ENCODE measurements around the gene AUNIP. TPM values are rescaled to one million over a fixed set of nuclear protein-coding genes. Genes with fewer than 3 reads are reported as not detected.

The AUNIP gene
- total RNA-seq, 1 experiment from 2014 or later: 11.0 TPM

GRCh38 chr1:25904943-25905679, 45.9 kb upstream of the AUNIP start:
- H3F3A ChIP-seq (ENCODE audit: insufficient read depth, low read depth): peaks cover 10% of the 10 kb centered on the region; the same call in 1 of the 2 replicates
- H2AFZ ChIP-seq: peak overlapping the region; percentile 91
- BruUV-seq (replicated peaks): TSS peak; percentile 41
- DNase-seq: peak in 1 of 2 experiments; percentile 89
- TF ChIP-seq EZH2 (IDR thresholded peaks at IDR 0.05; ENCODE audit: low read depth) (no peak), CTCF (conservative IDR thresholded peaks at IDR 0.05) (no peak)
- peak overlapping the region; percentile 92 for H3K4me3 ChIP-seq
- peak overlapping the region; percentile 99 for H3K4me2 ChIP-seq
- H3K9me2 ChIP-seq (ENCODE audit: insufficient read depth): no peaks in the 10 kb centered on the region
- intact Hi-C loops (cut with micrococcal nuclease; ENCODE audit: unreplicated experiment): loop anchor here (2.0 to 5.0 kb wide), 2 partner anchors 83 to 94 kb away; partner anchors contain the start of gene PAFAH2
- peaks cover 15% of the 10 kb centered on the region for H3K4me1 ChIP-seq (replicated peaks; ENCODE audit: insufficient read depth)
- no peaks in the 10 kb centered on the region for H3K9me3 ChIP-seq (ENCODE audit: insufficient read depth, low read depth)
- POLR2A ChIA-PET (ENCODE audit: unreplicated experiment): interaction anchor here (0.6 to 0.7 kb wide), 2 partner anchors 11 to 30 kb away, joined by 3 to 7 read pairs; partner anchors contain the start of gene PAQR7
- H3K27ac ChIP-seq: no peak overlapping the region
- no peaks in the 10 kb centered on the region for H3K27me3 ChIP-seq (ENCODE audit: insufficient read depth, low read depth)
- CTCF ChIA-PET: interaction anchor here (0.5 kb wide), 1 partner anchor 92 kb away, joined by 3 read pairs; the partner anchor contains the start of gene PAFAH2
- H3K36me3 ChIP-seq (ENCODE audit: low read depth): no peaks in the 10 kb centered on the region; the same call in 1 of the 2 replicates
- H3K79me2 ChIP-seq (ENCODE audit: low read depth): peaks cover 28% of the 10 kb centered on the region
- H4K20me1 ChIP-seq (ENCODE audit: insufficient read depth): no peaks in the 10 kb centered on the region; the same call in 1 of the 2 replicates

- intact Hi-C loops (cut with micrococcal nuclease; ENCODE audit: unreplicated experiment): loop anchor here (2.0 kb wide), 1 partner anchor 95 kb away; the partner anchor contains the start of gene PAFAH2
- no peak overlapping the region for H2AFZ ChIP-seq
- no peaks in the 10 kb centered on the region; the same call in 1 of the 2 replicates for H4K20me1 ChIP-seq (ENCODE audit: insufficient read depth)
- no TSS peak for BruUV-seq (replicated peaks)
- DNase-seq: no peak
- TF ChIP-seq CTCF (conservative IDR thresholded peaks at IDR 0.05): no peak
- TF ChIP-seq EZH2 (IDR thresholded peaks at IDR 0.05; ENCODE audit: low read depth): no peak
- H3F3A ChIP-seq (ENCODE audit: insufficient read depth, low read depth): peaks cover 10% of the 10 kb centered on the region; the same call in 1 of the 2 replicates
- no peaks in the 10 kb centered on the region for H3K27me3 ChIP-seq (ENCODE audit: insufficient read depth, low read depth)
- CTCF ChIA-PET: no interaction called here
- no peak overlapping the region for H3K4me3 ChIP-seq
- H3K9me2 ChIP-seq (ENCODE audit: insufficient read depth): no peaks in the 10 kb centered on the region
- H3K36me3 ChIP-seq (ENCODE audit: low read depth): no peaks in the 10 kb centered on the region; the same call in 1 of the 2 replicates
- peak overlapping the region; percentile 99 for H3K4me2 ChIP-seq
- no peak overlapping the region for H3K27ac ChIP-seq
- H3K9me3 ChIP-seq (ENCODE audit: insufficient read depth, low read depth): no peaks in the 10 kb centered on the region
- peaks cover 28% of the 10 kb centered on the region for H3K79me2 ChIP-seq (ENCODE audit: low read depth)
- POLR2A ChIA-PET (ENCODE audit: unreplicated experiment): interaction anchor here (0.6 to 0.7 kb wide), 2 partner anchors 96 to 239 kb away, joined by 6 to 9 read pairs; no protein-coding TSS in a partner anchor
- peaks cover 15% of the 10 kb centered on the region for H3K4me1 ChIP-seq (replicated peaks; ENCODE audit: insufficient read depth)
Measured at GRCh38 chr1:25903986-25904385, 44.7 kb upstream of the AUNIP start.

GRCh38 chr1:25902462-25902861, 43.2 kb upstream of the AUNIP start:
- DNase-seq: no peak
- BruUV-seq (replicated peaks): no TSS peak
- peaks cover 28% of the 10 kb centered on the region for H3K79me2 ChIP-seq (ENCODE audit: low read depth)
- H3K27ac ChIP-seq: no peak overlapping the region
- ChIA-PET POLR2A (ENCODE audit: unreplicated experiment) (interaction anchor here (0.6 to 0.8 kb wide), 2 partner anchors 9 to 1484 kb away, joined by 5 to 8 read pairs; no protein-coding TSS in a partner anchor), CTCF (no interaction called here)
- no peak overlapping the region for H2AFZ ChIP-seq
- no peaks in the 10 kb centered on the region for H3K27me3 ChIP-seq (ENCODE audit: insufficient read depth, low read depth)
- H3F3A ChIP-seq (ENCODE audit: insufficient read depth, low read depth): peaks cover 10% of the 10 kb centered on the region; the same call in 1 of the 2 replicates
- no peak overlapping the region for H3K4me2 ChIP-seq
- H3K9me2 ChIP-seq (ENCODE audit: insufficient read depth): no peaks in the 10 kb centered on the region
- no peaks in the 10 kb centered on the region; the same call in 1 of the 2 replicates for H4K20me1 ChIP-seq (ENCODE audit: insufficient read depth)
- H3K4me1 ChIP-seq (replicated peaks; ENCODE audit: insufficient read depth): peaks cover 15% of the 10 kb centered on the region
- no peaks in the 10 kb centered on the region; the same call in 1 of the 2 replicates for H3K36me3 ChIP-seq (ENCODE audit: low read depth)
- no peaks in the 10 kb centered on the region for H3K9me3 ChIP-seq (ENCODE audit: insufficient read depth, low read depth)
- intact Hi-C loops (cut with micrococcal nuclease; ENCODE audit: unreplicated experiment): no loop called here
- no peak overlapping the region for H3K4me3 ChIP-seq
- no peak for TF ChIP-seq CTCF (conservative IDR thresholded peaks at IDR 0.05)
- no peak for TF ChIP-seq EZH2 (IDR thresholded peaks at IDR 0.05; ENCODE audit: low read depth)

Measured in PC-9 (cell line).